A549 treated with DMSO at 1 μM for 4 hours (cell line): ENCODE measurements around the gene BPIFB3. TPM values are rescaled to one million over a fixed set of nuclear protein-coding genes. Genes with fewer than 3 reads are reported as not detected.

Source experiments
- total RNA-seq: library from RNA; stranded (reverse); fragments of 200-300 nt; extraction: Qiagen RNA extraction; gene quantifications from 5 replicates; pipeline ENCODE4 v1.2.3, GENCODE V29; 2022; ENCODE audit warnings: low read depth

Gene BPIFB3
- not detected in 5 replicates for total RNA-seq

GRCh38 chr20:33053291-33054106 is at the start of gene BPIFB3:
BPIFB3 (plus strand) TSS chr20:33053903; CDS start chr20:33055436, 1,533 bp downstream.

GRCh38 chr20:33004141-33004751 is 49.5 kb upstream of the BPIFB3 start, which contains the start of gene SUN5:
SUN5 (minus strand) TSS chr20:33004433; CDS start chr20:33004340, 93 bp downstream.

GRCh38 chr20:33007376-33008335 is 46.0 kb upstream of the BPIFB3 start, which contains the start of gene BPIFB2:
BPIFB2 (plus strand) TSS chr20:33007704; CDS start chr20:33008575, 871 bp downstream.

GRCh38 chr20:33031531-33031930 is 22.2 kb upstream of the BPIFB3 start, which contains the start of gene BPIFB6:
BPIFB6 (plus strand) TSS chr20:33031648; CDS start chr20:33031648, 0 bp downstream.

GRCh38 chr20:33079259-33079658 is 25.6 kb downstream of the BPIFB3 start, which contains the start of gene BPIFB4:
BPIFB4 (plus strand) TSS chr20:33079643; CDS start chr20:33081527, 1,884 bp downstream.

Other genes with a start within 250 kb of the BPIFB3 start
- 144 to 161 TPM (median 158 TPM) in 5 replicates for gene MAPRE1, start 233.9 kb upstream of the BPIFB3 start, total RNA-seq
- not detected in 5 replicates for gene EFCAB8, start 195.0 kb upstream of the BPIFB3 start, total RNA-seq
- not detected in 5 replicates for gene SUN5, start 49.5 kb upstream of the BPIFB3 start, total RNA-seq
- gene BPIFB2, start 46.2 kb upstream of the BPIFB3 start, total RNA-seq, result not detected in 5 replicates
- not detected in 5 replicates for gene BPIFB6, start 22.3 kb upstream of the BPIFB3 start, total RNA-seq
- not detected in 5 replicates for gene BPIFB4, start 25.7 kb downstream of the BPIFB3 start, total RNA-seq
- not detected in 5 replicates for gene BPIFA2, start 114.3 kb downstream of the BPIFB3 start, total RNA-seq
- gene BPIFA3, start 163.4 kb downstream of the BPIFB3 start, total RNA-seq, result not detected in 5 replicates
- not detected in 5 replicates for gene BPIFA1, start 182.1 kb downstream of the BPIFB3 start, total RNA-seq
- gene BPIFB1, start 229.3 kb downstream of the BPIFB3 start, total RNA-seq, result 0.12 to 0.14 TPM in 2 of 5 replicates, not detected in the others